HUES48 (cell line): Measurements from ENCODE around the gene LPCAT1.

Source experiments
- H3K27ac ChIP-seq: one replicate; pipeline ENCODE4 v1.7.0; 2013; ENCODE audit warnings: low read depth, low read length, inconsistent platforms
- H3K27me3 ChIP-seq: 2 replicates; pipeline ENCODE4 v1.6.1; 2013; ENCODE audit warnings: mild to moderate bottlenecking, low read length; ENCODE audit not compliant: control insufficient read depth, insufficient read depth
- H3K36me3 ChIP-seq: 2 replicates; pipeline ENCODE4 v1.6.1; 2013; ENCODE audit warnings: low read length; ENCODE audit not compliant: control insufficient read depth, insufficient read depth
- H3K4me1 ChIP-seq: 2 replicates; pipeline ENCODE4 v1.6.1; 2013; ENCODE audit warnings: mild to moderate bottlenecking, low read length; ENCODE audit not compliant: control insufficient read depth, insufficient read depth
- H3K4me3 ChIP-seq: 2 replicates; pipeline ENCODE4 v1.5.1; 2013; ENCODE audit warnings: mild to moderate bottlenecking, low read depth, low read length
- H3K9ac ChIP-seq: 2 replicates; pipeline ENCODE4 v1.6.1; 2013; ENCODE audit warnings: mild to moderate bottlenecking, low read depth, low read length, moderate library complexity
- H3K9me3 ChIP-seq: 2 replicates; pipeline ENCODE4 v1.6.1; 2013; ENCODE audit warnings: low read length; ENCODE audit not compliant: control insufficient read depth, insufficient read depth

Gene LPCAT1

GRCh38 chr5:1504617-1505016 lies 19.1 kb downstream of the LPCAT1 start:
- Histone ChIP-seq H3K4me1 (peaks cover 37% of the 10 kb centered on the region), H3K27me3 (no peaks in the 10 kb centered on the region), H3K4me3 (no peak overlapping the region), H3K9ac (no peak overlapping the region), H3K36me3 (peaks cover 44% of the 10 kb centered on the region), H3K9me3 (no peaks in the 10 kb centered on the region), H3K27ac (no peak overlapping the region)

GRCh38 chr5:1504069-1504595 lies 19.6 kb downstream of the LPCAT1 start:
- Histone ChIP-seq H3K9ac (no peak overlapping the region), H3K4me3 (no peak overlapping the region), H3K27me3 (no peaks in the 10 kb centered on the region), H3K9me3 (no peaks in the 10 kb centered on the region), H3K36me3 (peaks cover 44% of the 10 kb centered on the region), H3K4me1 (peaks cover 37% of the 10 kb centered on the region), H3K27ac (no peak overlapping the region)

GRCh38 chr5:1503241-1504068 lies 20.3 kb downstream of the LPCAT1 start:
- H3K27me3 ChIP-seq, result no peaks in the 10 kb centered on the region
- peaks cover 37% of the 10 kb centered on the region for H3K4me1 ChIP-seq
- H3K36me3 ChIP-seq, result peaks cover 47% of the 10 kb centered on the region
- no peak overlapping the region for H3K9ac ChIP-seq
- no peak overlapping the region for H3K27ac ChIP-seq
- H3K4me3 ChIP-seq, result no peak overlapping the region
- no peaks in the 10 kb centered on the region for H3K9me3 ChIP-seq

- Histone ChIP-seq H3K36me3 (peaks cover 47% of the 10 kb centered on the region), H3K27ac (no peak overlapping the region), H3K4me3 (no peak overlapping the region), H3K27me3 (no peaks in the 10 kb centered on the region), H3K9me3 (no peaks in the 10 kb centered on the region), H3K9ac (no peak overlapping the region), H3K4me1 (peaks cover 34% of the 10 kb centered on the region)
Measured at GRCh38 chr5:1502737-1503120, 21.0 kb downstream of the LPCAT1 start.

- no peak overlapping the region for H3K27ac ChIP-seq
- no peak overlapping the region for H3K9ac ChIP-seq
- H3K9me3 ChIP-seq, result no peaks in the 10 kb centered on the region
- H3K4me1 ChIP-seq, result peaks cover 33% of the 10 kb centered on the region
- H3K4me3 ChIP-seq, result no peak overlapping the region
- no peaks in the 10 kb centered on the region for H3K27me3 ChIP-seq
- H3K36me3 ChIP-seq, result peaks cover 47% of the 10 kb centered on the region
Measured at GRCh38 chr5:1502046-1502736, 21.6 kb downstream of the LPCAT1 start.

- Histone ChIP-seq H3K4me3 (no peak overlapping the region), H3K27ac (no peak overlapping the region), H3K4me1 (peaks cover 27% of the 10 kb centered on the region), H3K9me3 (no peaks in the 10 kb centered on the region), H3K36me3 (peaks cover 47% of the 10 kb centered on the region), H3K27me3 (no peaks in the 10 kb centered on the region), H3K9ac (no peak overlapping the region)
Measured at GRCh38 chr5:1501372-1502045, 22.3 kb downstream of the LPCAT1 start.

DNA sequence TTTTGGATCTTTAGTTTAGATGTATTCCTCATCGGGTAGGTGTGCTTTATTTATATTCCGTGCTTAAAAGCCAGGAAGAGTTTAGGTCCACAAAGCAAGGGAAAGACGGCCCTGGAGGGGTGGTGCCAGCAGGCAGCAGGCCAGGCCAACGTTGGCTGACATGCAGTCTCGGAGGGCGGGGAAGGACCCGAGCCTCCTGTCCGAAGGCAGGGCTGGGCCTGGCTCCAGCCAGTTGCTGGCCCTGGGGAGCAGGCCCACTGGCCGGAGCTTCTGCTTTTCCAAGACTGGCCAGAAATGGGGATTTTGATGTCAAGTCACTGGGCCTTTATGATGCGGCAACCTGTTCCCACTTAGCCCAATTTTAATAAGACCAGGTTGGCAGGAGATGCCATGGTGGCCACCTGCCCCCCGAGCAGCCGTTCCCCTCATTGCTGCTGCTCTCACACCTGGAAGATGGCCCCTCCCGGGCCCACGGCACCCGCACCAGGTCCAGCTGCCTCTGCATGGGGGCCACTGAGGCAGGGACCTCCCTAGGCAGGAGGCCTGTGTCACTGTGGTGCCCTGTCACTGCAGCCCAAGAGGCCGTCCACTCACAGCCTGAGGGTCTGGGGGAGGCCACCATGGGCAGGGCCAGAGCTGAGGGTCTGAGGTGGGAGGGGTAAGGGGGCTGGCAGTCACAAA lies 23.2 kb downstream of the LPCAT1 start:
- H3K4me1 ChIP-seq, result peaks cover 18% of the 10 kb centered on the region
- H3K27ac ChIP-seq, result no peak overlapping the region
- H3K9ac ChIP-seq, result no peak overlapping the region
- no peak overlapping the region for H3K4me3 ChIP-seq
- H3K27me3 ChIP-seq, result no peaks in the 10 kb centered on the region
- H3K36me3 ChIP-seq, result peaks cover 54% of the 10 kb centered on the region
- no peaks in the 10 kb centered on the region for H3K9me3 ChIP-seq

GRCh38 chr5:1499851-1500250 lies 23.9 kb downstream of the LPCAT1 start:
- H3K4me1 ChIP-seq, result peaks cover 12% of the 10 kb centered on the region
- no peak overlapping the region for H3K4me3 ChIP-seq
- no peak overlapping the region for H3K27ac ChIP-seq
- H3K9me3 ChIP-seq, result no peaks in the 10 kb centered on the region
- H3K9ac ChIP-seq, result no peak overlapping the region
- no peaks in the 10 kb centered on the region for H3K27me3 ChIP-seq
- H3K36me3 ChIP-seq, result peaks cover 61% of the 10 kb centered on the region

- Histone ChIP-seq H3K4me1 (peaks cover 8% of the 10 kb centered on the region), H3K36me3 (peaks cover 72% of the 10 kb centered on the region), H3K4me3 (no peak overlapping the region), H3K9ac (no peak overlapping the region), H3K9me3 (no peaks in the 10 kb centered on the region), H3K27me3 (no peaks in the 10 kb centered on the region), H3K27ac (no peak overlapping the region)
Measured at GRCh38 chr5:1498623-1499416, 24.9 kb downstream of the LPCAT1 start.
